A673 (cell line): ENCODE measurements around the gene DAPK1.

Experiments used
- CTCF ChIP-seq: fragments of 300-800, 200-600 bp; sonication (generic); conservative IDR thresholded peaks from 2 replicates; pipeline ENCODE4 v1.5.1; 2017; ENCODE audit warnings: low read depth, mild to moderate bottlenecking, antibody characterized with exemption, low read length, moderate library complexity, mixed read lengths
- EZH2 ChIP-seq: fragments of 200-600 bp; sonication (generic); IDR thresholded peaks from 2 replicates; pipeline ENCODE4 v1.6.1; 2017; ENCODE audit warnings: borderline replicate concordance, low read depth, mild to moderate bottlenecking, mixed read lengths, antibody characterized with exemption, low read length; ENCODE audit not compliant: poor library complexity, severe bottlenecking

- TF ChIP-seq CTCF (no peak), EZH2 (no peak)
These were observed 253.8 kb downstream of the DAPK1 start for GRCh38 chr9:87751423-87751822.
